HG03442 (cell line): ENCODE data around the gene PLA2G5.
"Not testable (repeated sequence)": the region's sequence is repeated elsewhere in the genome, so short reads cannot be mapped to it uniquely, and the experiment has no call there.

Experiments used
- ATAC-seq: cut with Tn5 transposase; IDR thresholded peaks from one replicate; pipeline ENCODE4 v1.9.1; 2021; ENCODE audit warnings: mild to moderate bottlenecking, moderate library complexity; ENCODE audit not compliant: unreplicated experiment

The PLA2G5 gene

DNA sequence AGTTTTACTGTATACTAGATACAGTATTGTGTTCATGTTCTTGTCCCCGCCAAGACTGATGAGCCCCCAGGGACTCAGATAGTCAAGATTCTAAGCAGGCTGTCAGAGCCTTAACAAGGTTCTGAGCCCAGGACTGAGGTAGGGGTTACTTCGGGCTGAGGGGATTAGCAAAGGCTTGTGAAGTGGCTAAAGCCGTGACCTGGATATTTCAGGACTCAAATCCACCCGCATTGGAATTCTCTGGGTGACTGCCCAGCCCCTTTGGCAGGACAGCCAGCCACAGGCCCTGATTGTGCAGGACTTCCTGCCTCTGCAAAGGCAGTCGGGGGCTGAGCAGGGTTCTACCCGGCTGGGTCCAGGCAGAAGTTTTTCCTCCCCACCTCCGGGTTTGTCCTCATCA is at the start of gene PLA2G5:
Gene PLA2G5, plus strand, starts transcription at position 321 of the 400 bp plus-strand sequence. CDS start 14,637 bp downstream, outside the sequence.
- no peak for ATAC-seq

- ATAC-seq: no peak
Observed at GRCh38 chr1:20028125-20028524, 41.9 kb upstream of the PLA2G5 start.

GRCh38 chr1:20028726-20029125 is 41.3 kb upstream of the PLA2G5 start:
- no peak for ATAC-seq

GRCh38 chr1:20029178-20029912 is 40.6 kb upstream of the PLA2G5 start:
- ATAC-seq: no peak

GRCh38 chr1:20030436-20031151 is 39.4 kb upstream of the PLA2G5 start:
- not testable (repeated sequence) for ATAC-seq

- no peak for ATAC-seq
Observed at GRCh38 chr1:20031161-20031560, 38.8 kb upstream of the PLA2G5 start.

- no peak for ATAC-seq
Observed at GRCh38 chr1:20031836-20032235, 38.2 kb upstream of the PLA2G5 start.

GRCh38 chr1:20032425-20032824 is 37.6 kb upstream of the PLA2G5 start:
- ATAC-seq: no peak

GRCh38 chr1:20033420-20033819 is 36.6 kb upstream of the PLA2G5 start:
- ATAC-seq: no peak

DNA sequence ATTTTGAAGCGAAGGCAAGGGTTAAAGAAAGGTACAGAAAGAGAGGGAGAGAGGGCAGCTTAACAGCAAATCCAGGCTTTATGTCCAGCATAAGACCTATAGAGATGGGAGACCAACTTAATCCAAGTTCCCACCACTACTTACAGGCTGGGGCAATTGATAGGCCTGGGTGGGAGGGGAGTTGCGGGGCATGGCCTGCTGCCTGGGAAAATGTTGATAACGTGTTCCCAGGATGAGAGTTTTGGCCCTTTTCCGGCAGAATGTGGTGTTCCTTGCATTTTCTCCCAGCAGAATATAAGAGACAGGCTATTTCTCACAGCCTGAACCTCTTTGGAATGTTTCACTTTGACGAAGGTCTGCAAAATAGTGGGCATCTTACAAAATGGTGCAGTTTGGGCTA is 34.9 kb upstream of the PLA2G5 start:
- no peak for ATAC-seq

DNA sequence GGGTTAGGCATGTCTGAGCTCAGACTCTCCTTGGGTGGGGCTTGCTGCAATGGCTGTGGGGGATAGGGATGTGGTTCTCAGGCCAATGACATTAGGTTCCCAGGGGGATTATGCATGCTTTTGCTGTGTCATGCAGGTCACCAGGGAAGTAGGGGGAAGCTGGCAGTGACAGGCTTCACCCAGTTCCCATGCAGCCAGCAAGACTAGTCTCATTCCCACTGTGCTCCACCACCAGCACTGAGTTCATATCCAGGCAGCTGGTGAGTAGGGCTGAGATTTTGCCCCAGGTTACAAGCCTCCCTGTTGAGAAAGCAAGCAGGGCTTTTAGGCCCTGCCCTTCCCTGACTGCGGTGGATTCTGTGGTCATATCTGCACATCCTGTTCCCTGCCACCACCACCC is 32.1 kb upstream of the PLA2G5 start:
- no peak for ATAC-seq

- no peak for ATAC-seq
Observed at GRCh38 chr1:20047096-20047495, 22.9 kb upstream of the PLA2G5 start.

GRCh38 chr1:20048563-20048962 is 21.4 kb upstream of the PLA2G5 start:
- ATAC-seq: no peak

DNA sequence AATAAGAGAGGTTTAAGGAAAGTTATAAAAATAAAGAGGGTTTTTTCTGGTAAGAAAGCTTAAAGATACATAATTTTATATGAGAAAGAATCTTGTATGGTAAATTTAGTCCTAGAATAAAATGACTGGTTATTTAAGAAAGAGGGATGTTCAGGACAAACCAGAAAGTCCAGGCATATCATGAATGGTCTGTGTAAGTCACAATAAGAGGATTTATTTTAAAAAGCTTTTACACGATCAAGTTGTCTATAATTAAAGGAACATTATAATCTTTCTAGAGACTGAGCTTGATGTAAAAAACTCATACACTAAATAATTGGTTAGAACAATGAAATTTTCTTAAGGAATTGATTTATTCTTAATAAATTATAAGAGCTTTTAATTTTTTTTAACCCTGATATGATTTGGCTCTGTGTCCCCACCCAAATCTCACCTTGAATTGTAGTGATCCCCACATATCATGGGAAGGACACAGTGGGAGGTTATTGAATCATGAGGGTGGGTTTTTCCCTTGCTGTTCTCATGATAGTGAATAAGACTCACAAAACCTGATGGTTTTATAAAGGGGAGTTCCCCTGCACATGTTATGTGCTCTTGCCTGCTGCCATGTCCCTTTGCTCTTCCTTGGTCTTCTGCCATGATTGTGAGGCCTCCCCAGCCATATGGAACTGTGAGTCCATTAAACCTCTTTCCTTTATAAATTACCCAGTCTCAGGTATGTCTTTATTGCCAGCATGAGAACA is 20.8 kb upstream of the PLA2G5 start:
- ATAC-seq: not testable (repeated sequence)

- no peak for ATAC-seq
Observed at GRCh38 chr1:20051218-20051829, 18.7 kb upstream of the PLA2G5 start.

GRCh38 chr1:20052386-20052785 is 17.6 kb upstream of the PLA2G5 start:
- ATAC-seq: no peak

DNA sequence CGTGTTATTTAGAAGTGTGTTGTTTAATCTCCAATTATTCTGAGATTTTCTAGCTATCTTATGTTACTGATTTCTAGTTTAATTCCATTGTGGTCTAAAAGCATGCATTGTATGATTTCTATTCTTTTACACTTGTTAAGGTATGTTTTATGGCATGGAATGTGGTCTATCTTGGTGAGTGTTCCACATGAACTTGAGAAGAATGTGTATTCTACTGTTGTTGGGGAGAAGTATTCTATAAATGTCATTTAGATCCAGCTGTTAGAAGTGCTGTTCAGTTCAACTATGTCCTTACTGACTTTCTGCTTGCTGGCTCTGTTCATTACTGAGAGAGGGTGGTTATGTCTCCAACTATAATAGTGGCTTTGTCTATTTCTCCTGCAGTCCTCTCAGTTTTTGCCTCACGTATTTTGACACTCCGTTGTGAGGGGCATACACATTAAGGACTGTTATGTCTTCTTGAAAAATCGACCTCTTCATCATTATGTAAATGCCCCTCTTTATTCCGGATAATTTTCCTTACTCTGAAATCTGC is 12.0 kb upstream of the PLA2G5 start:
- no peak for ATAC-seq

DNA sequence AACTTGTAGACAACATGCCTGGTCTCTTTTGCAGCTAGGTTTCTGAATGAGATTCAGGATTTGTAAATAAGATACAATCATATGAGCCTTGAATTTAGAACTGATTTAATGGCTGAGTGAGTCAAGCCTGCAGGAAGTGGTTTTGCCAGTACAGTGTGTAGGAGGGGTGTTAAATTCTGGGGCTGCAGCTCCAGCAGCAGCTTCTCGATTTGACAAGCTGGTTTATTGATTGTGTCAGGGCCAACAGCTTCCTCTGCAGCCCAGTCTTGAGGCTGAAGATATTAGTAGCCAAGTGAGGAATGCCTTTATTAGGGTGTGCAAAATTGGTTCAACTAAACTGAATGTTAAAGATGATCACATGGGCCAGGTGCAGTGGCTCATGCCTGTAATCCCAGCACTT is 11.5 kb upstream of the PLA2G5 start:
- no peak for ATAC-seq

DNA sequence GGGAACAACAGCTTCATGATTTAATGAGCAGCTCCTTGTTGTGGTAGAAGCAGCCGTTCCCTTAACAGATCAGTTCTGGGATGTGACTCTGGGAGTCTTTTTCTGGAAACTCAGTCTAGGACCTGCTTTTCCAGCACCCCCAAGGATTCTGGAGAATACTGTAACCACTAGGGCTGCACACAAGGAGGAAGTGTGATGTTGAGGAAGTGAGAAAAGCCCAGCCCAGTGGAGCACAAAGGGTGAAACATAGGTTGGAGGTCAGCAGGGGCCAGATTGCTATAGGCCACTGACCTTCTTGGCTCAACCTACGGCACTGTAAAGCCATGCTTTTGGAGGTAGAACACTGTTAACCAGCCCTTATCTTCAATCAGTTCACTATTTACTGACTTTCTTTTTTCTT is 10.1 kb upstream of the PLA2G5 start:
- ATAC-seq: peak; percentile 45

DNA sequence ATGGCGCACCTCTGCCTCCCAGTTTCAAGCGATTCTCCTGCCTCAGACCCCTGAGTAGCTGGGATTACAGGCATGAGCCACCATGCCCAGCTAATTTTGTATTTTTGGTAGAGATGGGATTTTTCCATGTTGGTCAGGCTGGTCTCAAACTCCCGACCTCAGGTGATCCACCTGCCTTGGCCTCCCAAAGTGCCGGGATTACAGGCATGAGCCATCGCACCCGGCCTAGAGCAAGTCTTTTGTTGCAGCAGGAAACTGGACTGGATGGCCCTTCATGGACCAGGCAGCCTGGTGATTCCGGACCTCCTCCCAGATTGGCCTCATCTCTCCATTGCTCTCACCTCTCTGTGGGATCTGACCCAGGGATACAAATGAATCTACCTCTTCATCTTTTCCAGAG is 9.2 kb upstream of the PLA2G5 start:
- ATAC-seq: not testable (repeated sequence)

DNA sequence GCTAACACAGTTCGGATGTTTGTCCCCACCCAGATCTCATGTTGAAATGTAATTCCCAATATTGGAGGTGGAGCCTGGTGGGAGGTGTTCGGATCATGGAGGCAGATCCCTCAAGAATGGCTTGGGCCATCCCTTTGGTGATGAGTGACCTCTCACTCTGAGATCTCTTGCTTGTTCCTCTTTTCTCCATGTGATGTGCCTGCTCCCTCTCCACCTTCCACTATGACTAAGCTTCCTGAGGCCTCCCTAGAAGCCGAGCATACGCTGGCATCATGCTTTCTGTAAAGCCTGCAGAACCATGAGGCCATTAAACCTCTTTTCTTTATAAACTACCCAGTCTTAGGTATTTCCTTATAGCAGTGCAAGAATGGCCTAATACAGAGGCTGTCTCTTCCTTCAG is 8.1 kb upstream of the PLA2G5 start:
- no peak for ATAC-seq
